ENCODE measurements around the gene NDUFA1.
"Not testable (repeated sequence)": the region's sequence is repeated elsewhere in the genome, so short reads cannot be mapped to it uniquely, and the experiment has no call there.

Gene NDUFA1

GRCh38 chrX:119871599-119872395, at the start of gene NDUFA1, which contains the start of gene RNF113A:
Gene NDUFA1, plus strand, starts transcription at chrX:119871832. Its CDS starts 80 bp downstream, at chrX:119871912.
Gene RNF113A, minus strand, starts transcription at chrX:119871733. Its CDS starts 120 bp downstream, at chrX:119871613.
- peak; percentile 80 for DNase-seq (ENCODE audit: low spot score)

GRCh38 chrX:119824221-119824620, 47.4 kb upstream of the NDUFA1 start:
- not testable (repeated sequence) for DNase-seq (ENCODE audit: low spot score)

GRCh38 chrX:119826399-119826959, 45.2 kb upstream of the NDUFA1 start:
- DNase-seq (ENCODE audit: low spot score) = no peak

- DNase-seq (ENCODE audit: low spot score) = no peak
Observed at GRCh38 chrX:119828446-119828845, 43.2 kb upstream of the NDUFA1 start.

DNA sequence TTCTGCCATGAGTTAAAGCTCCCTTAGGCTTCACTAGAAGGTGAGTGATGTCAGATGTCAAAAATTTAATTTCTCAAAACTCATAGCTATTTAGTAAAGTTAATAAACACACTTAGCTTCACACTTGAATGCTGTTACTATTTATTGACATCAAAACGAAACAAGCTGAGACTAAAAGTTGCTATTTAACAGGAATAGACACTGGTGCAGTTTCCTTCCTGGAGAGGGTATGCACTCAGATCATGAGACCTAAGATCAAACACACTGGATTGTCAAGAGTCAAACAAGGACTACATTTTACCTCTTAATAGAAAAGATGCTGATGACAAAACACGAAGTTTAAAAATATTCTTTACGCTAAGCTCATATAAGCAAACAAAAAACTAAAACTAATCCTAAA, 37.7 kb upstream of the NDUFA1 start:
- no peak for DNase-seq (ENCODE audit: low spot score)

DNA sequence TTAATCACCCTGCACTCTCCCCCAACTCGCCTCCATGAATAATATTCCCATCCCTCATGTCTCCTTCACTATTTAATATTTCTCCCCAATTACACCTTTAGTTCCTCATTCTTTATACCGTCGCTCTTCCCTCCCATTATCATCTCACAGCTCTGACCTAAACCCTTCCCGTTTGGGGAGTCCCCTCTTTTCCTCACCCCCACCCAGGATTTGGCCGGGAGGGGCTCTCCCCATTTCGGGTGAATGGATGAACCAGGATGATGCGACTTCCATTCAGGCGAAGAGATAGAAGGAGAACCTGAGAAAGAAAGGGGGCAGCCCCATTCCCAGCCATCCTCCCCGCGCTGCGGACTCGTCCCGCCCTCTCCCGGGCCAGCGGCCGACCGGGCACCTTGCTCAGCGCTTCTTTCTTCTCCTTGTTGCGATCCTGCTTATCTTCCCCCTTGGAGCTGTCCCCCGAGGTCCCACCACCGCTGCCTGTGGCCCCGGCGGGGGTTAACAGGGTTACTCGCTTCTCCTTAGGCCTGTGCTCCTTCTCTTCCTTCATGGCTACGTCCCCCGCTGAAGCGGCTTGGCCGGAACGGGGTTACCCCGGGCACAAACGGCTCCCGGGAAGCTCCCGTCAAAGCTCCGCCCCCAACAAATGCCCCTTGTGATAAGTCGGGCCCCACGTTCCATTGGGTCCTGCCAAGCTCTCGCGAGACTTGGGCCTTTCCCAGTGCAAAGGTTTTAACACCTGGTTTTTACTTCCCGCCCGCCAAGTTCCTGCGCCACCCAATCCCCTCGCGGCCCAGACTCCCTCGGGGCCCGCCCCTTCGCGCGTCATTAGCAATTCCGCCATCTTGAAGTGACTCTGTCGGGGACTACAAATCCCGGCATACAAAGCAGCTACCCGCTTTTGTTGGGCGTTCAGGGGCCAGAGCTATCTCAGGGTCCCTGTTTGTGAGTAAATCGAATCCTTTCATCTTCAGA, 19.0 kb upstream of the NDUFA1 start, which contains the start of gene UPF3B:
Gene UPF3B (minus strand): TSS at position 582 of the 972 bp plus-strand sequence. CDS start 35 bp downstream, at position 547.
- DNase-seq (ENCODE audit: low spot score) = peak; percentile 96

- DNase-seq (ENCODE audit: low spot score) = no peak
Observed at GRCh38 chrX:119853444-119853843, 18.2 kb upstream of the NDUFA1 start.

DNA sequence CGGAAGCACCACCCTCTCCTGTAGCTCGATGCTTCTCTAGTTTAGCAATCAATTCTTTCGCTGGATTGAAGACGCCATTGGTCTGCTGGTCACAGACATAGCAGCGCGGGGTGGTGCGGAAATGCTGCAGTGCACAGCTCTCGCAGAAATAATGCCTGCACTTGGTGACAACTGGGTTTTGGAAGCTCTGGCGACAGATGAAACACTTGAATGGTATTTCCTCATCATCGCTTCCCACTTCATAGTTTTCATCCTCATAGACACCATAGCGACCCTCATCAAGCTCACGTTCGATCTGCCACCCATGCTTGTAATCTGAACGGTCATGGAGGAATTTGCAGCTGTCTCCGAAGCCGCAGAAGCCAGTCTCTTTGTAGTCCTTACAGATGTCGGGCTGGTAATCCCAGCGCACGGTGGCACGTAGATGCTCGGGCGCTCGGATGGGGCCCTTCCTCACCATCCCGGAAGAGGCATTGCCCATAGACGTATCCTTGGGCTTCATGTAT, 953 bp upstream of the NDUFA1 start:
- DNase-seq (ENCODE audit: low spot score) = peak; percentile 11

- DNase-seq (ENCODE audit: low spot score) = no peak
Observed at GRCh38 chrX:119871245-119871598, 410 bp upstream of the NDUFA1 start.

- DNase-seq (ENCODE audit: low spot score) = no peak
Observed at GRCh38 chrX:119878740-119879139, 7.1 kb downstream of the NDUFA1 start.

GRCh38 chrX:119880076-119880475, 8.4 kb downstream of the NDUFA1 start:
- DNase-seq (ENCODE audit: low spot score) = no peak

DNA sequence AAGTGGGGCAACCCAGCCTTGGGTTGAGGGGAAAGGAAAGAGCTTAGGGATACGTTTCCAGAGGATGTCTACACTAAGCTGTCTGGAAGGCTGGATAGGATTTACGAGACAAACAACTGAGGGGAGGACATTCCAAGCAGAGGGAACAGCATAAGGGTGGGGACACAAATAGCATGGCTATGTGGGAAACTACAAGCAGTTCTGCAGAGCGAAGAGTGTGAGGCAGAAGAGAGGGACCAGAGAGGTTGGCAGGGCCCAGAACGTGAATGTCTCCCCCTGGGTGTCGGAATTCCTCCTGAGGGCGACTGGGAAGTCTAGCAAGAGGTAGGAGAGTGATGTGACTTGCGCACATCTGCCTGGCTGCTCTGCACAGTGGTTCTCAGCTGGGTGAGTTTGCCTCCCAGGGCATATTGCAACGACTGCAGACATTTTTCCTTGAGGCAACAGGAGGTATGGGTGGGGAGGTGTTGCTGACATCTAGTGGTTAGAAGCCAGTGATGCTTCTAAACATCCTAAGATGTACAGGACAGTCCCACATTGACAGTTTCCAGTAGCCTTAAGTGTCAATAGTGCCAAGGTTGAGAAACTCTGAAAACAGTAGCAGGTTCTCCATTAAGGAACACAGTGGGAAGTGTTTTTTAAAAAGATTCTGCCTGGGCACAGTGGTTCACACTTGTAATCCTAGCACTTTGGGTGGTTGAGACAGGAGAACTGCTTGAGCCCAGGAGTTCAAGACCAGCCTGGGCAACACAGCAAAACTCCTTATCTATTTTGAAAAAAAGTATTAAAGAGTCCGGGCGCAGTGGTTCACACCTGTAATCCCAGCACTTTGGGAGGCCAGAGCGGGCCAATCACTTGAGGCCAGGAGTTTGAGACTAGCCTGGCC, 9.2 kb downstream of the NDUFA1 start:
- peak; percentile 28 for DNase-seq (ENCODE audit: low spot score)

DNA sequence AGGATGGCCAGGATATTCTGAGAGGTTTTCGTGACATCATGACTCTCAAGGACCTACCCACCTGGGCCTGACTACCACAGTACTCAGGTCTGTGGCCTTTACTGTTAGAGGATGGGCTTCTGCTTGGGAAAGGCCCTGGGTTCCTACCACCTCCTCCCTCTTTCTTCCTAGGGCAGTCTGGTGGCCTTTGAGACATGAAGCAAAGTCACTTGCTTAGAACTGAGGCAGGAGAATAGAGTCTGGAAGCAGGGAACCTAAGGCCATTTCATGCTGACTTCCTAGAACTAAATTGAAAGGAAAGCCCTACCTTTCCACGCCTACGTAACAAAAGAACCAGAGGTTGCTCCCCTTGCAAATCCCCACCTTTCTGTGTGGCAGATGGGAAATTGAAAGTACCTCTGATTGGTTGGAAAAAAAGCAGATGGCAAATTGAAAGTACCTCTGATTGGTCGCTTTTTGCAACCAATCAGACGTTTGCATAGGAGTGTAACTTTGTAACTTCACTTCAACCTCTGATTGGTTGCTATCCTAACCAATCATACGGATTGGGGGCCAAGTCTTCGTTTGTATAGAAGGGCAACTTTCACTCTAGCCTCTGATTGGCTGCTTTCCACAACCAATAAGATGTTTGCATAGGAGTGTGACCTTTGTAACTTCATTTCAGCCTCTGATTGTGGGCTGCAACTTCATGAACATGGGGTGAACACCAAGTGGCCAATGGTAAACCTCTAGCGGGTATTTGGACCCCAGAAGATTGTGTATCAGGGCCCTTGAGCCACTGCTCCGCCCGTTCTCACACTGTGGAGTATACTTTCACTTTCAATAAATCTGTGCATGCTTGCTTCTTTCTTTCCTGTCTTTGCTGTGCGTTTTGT, 14.2 kb downstream of the NDUFA1 start:
- peak; percentile 45 for DNase-seq (ENCODE audit: low spot score)

- peak; percentile 20 for DNase-seq (ENCODE audit: low spot score)
Observed at GRCh38 chrX:119887721-119888425, 16.2 kb downstream of the NDUFA1 start.

GRCh38 chrX:119890626-119891025, 19.0 kb downstream of the NDUFA1 start:
- DNase-seq (ENCODE audit: low spot score) = not testable (repeated sequence)

DNA sequence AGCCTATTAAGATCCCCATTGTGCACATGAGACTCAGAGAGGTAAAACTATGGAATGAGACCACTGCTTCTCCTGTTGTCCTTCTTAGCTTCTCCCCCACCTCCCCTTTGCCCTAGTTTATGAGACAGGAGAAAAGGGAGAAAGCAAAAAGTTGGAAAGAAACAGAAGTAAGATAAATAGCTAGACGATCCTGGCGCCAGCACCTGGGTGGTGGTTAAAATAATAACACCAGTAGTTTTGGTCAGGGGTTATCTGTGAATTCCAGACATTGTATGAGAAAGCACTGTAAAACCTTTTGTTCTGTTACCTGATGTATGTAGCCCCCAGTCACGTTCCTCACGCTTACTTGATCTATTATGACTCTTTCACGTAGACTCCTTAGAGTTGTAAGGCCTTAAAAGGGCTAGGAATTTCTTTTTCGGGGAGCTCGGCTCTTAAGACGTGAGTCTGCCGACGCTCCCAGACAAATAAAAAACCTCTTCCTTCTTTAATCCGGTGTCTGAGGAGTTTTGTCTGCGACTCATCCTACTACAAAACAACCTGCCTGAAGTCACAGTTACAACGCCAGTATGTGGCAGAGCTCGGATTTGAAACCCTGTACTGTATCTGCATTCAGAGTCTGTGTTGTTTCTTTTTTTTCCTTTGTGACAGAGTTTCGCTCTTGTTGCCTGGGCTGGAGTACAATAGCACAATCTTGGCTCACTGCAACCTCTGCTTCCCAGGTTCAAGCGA, 20.5 kb downstream of the NDUFA1 start:
- DNase-seq (ENCODE audit: low spot score) = not testable (repeated sequence)

DNA sequence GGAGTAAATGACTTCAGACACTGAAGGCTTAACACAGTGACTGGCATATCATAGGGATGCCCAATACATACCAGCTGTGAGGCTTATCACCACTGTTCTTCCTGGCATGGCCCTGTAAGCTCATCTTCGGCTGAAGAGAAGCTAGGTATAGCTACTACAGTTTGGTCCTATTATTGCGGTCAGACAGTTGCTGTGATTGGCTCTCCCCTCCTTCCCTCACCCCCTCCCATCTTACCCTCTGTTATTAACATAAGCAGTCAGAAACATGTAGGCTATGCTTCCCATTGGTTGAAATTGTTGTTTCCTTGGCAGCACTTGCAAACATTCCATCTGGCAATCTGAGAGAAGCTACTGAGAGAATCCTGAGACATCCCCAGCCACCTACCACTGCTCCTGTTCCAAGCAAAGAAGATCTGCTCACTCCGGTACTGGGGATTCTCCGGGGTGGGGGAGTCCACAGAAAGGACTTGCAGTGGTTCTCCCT, 24.3 kb downstream of the NDUFA1 start, which contains the start of gene AKAP14:
Gene AKAP14 (plus strand): TSS at position 51 of the 484 bp plus-strand sequence. CDS start 7,331 bp downstream, outside the sequence.
- DNase-seq (ENCODE audit: low spot score) = no peak

GRCh38 chrX:119899125-119899524, 27.5 kb downstream of the NDUFA1 start:
- peak; percentile 22 for DNase-seq (ENCODE audit: low spot score)
